Measurements from ENCODE around the gene GNG4.
"Not testable (repeated sequence)": the region's sequence is repeated elsewhere in the genome, so short reads cannot be mapped to it uniquely, and the experiment has no call there.

GRCh38 chr1:235647537-235647936 is 2.0 kb downstream of the GNG4 start:
- not testable (repeated sequence) for TF ChIP-seq POLR2AphosphoS5, CTCF, POLR2A (IDR thresholded peaks at IDR 0.05)

All from breast epithelium (tissue), 3 donors.